Endometrium (tissue), 2 donors: ENCODE results near the gene COL4A6.

Experiments
- FAIRE-seq: peaks from 2 replicates; lab custom pipeline; 2012; peaks lifted over from hg19 to GRCh38; lab: Jason Lieb, UNC
- donor health status: control.
- donor health status: control.

COL4A6 gene

DNA sequence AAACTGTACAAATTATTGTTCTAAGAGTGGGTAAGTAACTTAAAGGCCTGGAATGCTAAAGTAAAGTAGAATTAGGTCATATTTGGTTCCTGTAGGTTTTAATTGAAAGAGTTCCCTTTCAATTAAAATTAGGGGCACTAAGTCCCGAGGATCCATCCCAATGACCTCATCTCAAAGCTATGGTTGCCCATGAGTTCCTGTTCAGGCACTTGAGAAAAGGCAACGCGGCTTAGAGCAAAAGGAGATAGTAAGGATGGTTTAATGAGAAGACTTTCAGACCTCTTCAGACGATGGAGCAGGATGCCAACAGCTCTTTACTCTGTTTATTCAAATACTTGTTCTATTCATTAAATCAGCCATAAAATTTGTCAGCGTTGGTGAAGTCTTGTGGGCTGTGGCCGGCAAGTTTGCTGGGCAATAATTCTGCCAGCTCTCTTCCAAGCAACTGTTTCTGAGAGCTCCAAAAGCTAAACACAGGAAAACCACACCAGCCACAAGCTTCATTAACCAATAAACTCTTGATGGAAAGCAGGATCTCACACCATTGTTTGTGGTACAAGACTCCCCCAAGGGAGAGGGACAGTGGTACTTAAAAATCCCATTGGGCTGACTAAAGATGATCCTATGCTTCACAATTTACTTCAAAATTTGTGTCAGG, 167.4 kb downstream of the COL4A6 start:
- FAIRE-seq = no peak

DNA sequence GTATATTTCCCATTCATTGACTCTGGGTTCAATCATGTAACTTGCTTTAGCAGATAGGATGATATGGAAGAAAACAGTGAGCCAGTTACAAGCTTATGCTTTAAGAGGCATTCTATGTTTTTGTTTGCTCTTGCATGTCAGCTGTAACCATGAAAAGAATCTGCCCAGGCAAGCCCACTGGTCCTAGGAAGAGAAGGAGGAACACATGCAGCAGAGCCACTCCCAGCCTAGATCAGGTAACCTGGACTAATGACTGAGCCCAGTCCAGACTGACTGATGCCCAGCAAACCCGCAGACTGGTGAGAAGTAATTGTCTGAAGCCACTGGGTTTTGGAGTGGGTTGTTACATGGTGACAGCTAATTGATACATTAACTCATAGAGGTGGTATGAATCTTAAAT, 167.9 kb downstream of the COL4A6 start:
- no peak for FAIRE-seq

DNA sequence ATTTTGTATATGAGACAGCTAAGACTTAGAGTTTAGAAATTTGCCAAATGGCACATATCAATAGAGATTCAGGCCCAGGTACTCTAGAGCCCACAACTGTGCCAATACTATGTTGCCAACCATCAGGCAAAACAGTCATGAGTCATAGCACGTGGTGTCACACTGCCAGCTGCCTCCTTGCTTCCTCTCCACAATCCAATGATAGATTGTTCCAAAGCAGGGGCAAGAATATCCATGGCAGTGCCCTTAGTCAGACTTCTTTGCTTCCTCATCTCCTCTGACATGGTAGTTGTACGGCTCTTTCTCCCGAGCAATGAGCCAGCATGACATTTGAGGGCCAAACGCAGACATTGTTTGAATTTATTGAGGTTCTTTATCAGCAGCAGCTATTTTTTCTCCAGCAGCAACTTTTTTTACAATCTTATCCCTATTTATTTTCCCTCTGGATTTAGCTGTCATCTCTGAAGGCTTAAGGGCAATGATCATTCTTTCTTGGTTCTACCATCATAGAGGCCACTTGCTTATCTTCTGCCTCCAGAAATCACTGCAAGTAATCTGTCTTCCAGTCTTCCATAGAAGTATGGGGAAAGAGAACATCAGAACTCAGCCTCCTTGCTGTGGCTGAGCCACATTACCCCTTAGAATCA, 169.7 kb downstream of the COL4A6 start:
- FAIRE-seq = no peak

DNA sequence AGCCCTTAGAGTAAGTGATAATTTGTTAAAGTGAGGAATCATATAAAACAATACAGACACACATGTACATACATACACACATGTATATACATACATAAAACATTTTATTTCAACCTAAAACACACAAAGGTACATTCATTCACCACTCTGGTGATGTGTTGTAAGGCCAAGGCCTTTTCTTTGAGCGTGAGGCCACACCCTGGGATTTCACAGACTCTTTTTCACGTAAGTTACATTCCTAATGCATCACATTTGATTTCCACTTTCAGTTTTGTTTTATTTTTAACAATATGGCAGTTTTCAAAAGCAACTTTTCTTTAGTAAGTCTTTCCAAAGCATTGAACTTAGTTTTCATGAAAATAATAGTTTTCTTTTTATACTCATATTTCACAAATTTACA, 170.7 kb downstream of the COL4A6 start:
- no peak for FAIRE-seq

DNA sequence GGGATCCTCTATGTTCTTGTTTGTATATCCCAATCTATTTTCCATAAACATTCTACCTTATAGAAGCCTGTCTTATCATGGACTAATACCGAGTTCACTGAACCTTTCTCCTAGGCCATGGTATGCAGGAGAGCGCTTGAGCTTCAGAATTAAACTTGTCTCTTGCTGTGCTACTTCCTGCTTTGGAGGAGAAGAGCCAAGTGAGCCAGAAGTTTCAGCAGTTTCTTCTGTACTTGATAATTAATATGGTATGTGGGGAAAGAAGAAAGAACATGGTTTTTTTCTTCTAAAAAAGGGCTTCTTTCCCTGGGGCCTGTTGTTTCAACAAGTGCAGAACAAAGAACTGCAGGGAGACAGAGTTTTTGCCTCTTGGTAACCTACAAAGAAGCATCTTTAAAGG, 173.8 kb downstream of the COL4A6 start:
- FAIRE-seq = no peak

DNA sequence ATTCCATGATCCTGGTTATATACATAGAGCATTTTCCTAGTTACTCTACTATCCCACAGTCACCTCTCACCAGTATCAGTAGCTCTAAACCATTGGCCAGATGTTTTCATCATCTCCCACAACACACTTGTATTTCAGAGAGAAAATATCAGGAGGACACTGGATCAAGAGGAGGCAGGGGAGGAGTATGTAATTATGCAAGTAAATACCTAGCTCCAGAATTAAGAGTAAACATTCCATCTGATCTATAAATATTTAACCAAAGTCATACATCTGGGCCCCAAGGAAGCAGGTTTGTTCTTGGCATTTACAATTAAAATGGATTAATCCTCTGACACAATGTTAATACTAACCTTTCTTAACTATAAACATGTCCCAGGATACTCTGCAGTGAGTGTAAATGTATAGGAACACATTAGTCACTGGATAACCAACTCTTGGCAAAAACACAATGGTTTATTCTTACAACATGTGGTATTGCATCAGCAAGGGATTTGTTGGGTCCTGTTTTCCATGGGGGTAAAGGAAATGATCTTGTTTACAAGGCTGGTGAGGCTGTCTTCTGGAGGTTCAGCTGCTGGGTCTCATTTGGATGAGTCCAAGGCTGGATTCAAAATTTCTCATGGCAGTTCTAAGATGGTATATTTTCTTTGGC, 176.5 kb downstream of the COL4A6 start:
- no peak for FAIRE-seq

DNA sequence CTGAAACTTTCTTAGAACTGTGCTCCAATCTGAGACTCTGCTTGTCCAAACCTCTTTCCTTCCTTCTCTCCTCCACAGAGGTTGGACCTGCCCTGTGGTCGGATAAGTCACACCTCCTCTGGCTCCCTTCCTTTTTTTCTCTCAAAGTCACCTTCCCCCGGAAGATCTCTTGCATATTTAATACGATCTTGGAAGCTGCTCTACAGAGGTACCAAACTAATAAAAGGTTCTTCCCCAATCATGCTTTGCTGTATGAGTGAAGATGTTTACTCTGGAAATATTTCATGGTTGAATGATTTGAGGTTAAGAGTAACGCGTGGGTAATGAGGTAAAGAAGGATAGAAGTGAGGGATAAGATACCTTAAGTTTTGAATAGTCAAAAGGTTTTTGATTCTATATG, 180.7 kb downstream of the COL4A6 start:
- no peak for FAIRE-seq

DNA sequence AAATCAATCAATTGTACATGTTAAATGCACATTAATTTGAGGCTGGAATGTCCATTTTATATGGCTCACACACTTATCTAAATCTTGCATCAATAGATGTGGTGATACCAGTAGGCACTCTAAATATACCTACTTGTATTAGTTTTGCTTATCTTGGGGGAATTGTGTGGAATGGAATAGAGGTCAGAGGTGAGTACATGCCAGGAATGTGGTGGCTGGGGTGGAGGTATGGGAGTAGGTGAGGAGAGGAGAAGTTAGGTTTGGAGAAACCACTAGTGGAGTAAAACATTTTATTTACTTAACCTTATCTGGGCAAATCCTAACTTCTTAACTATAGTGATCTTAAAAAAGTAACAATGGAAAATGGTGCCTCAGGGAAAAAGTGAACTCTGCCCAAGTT, 183.6 kb downstream of the COL4A6 start:
- no peak for FAIRE-seq

DNA sequence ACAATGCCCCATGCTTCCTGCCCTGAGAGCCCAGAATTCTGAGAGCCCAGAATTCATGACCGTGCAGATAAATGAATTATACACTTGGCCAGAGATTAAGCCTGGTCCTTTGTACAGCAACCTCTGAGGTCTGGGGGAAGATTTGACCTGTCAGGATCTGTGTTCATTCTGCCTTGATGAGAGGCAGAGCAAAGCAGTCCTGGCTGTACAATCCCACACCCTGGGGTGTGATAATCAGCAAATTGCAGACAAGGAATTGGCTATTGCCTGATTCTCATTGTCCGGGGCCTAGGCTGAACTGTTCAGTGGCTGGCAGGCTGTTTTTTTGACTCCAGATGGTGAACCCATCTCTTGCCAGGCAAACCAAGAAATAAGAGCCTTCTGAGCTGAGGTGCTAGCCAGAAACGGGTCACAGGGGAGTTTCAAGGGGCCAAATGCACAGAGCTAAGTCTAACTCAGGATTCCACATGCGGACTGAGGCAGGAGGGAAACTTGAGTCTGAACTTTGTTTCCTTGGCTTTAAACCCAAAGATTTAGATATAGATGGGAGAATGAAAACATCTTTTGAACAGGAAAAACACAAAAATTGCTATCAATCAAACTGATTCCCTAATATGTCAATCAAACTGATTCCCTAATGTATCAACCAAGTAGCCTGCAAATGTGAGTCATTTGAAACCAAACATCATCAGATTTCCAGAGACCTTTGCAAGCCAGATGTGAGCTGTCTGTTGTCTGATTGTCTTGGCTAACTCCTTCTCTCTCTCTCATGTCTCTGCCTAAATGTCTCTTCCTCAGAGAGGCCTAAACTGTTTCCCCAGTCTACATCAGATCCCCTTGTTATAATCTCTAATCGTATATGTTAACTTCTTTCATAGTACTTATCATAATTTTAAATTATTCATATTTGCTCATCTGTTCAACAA, 187.3 kb downstream of the COL4A6 start:
- no peak for FAIRE-seq

DNA sequence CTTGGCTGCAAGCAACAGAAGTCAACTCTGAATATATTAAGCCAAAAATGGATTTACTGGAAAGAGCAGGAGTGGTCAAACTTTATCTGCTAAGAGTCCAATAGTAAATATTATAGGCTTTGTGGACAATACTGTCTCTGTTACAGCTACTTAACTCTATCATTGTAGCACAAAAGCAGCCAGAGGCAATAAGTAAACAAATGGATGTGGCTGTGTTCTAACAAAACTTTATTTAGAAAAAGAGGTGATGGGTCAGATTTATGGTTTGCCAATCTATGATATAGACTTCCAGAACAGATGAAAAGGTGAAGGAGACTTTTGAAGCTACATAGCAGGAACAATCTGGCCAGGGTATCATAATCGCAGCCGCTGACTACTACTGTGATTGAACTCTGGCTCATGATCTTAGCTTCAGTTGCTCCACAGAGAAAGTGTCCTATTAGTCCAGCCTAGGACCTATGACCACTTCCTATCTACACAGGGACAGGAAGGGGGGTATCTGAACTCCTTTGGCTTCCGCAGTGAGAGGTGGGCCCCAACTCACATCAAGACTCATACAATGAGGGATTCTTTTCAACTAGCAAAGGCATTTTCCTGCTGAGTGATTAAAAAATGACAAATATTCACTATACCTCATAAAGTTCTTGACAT, 191.8 kb downstream of the COL4A6 start:
- no peak for FAIRE-seq

DNA sequence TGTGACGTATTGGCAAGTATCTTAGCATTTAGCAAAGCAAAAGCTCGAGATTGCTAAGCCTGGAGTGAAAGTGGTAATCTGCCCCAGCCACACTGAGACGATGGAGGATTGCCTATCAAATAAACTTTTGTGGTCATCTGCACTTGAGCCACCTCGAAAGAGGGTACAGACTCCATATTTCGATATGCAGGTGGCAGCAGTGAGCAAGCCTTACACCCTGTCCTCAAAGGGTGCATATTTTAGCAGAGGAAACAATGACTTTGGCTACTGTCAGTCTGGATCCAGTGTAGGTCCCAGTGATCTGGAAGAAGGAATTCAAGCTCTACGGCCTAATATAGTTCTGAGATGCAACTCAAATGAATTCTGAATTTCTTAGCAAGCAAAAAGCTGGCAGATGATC, 192.8 kb downstream of the COL4A6 start:
- FAIRE-seq = no peak

DNA sequence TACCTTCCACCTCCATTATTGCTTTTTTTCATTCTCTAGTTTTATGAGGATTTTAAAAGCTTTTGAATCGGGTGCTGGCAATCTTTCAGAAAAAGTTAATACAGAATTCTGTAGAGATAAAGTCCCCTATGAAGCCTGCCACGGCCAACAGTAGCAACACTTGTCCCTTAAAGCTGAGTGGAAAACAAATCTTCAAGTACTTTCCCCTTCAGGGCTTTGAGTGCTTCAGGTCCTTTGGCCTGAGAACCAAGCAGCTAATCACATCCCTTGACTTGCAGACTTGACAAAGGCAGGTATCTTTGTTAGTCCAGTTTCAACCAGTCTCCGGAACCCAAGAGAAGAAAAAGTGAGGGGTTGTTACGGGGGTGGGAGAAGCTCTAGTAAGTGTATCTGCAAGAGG, 202.2 kb downstream of the COL4A6 start:
- FAIRE-seq = no peak

DNA sequence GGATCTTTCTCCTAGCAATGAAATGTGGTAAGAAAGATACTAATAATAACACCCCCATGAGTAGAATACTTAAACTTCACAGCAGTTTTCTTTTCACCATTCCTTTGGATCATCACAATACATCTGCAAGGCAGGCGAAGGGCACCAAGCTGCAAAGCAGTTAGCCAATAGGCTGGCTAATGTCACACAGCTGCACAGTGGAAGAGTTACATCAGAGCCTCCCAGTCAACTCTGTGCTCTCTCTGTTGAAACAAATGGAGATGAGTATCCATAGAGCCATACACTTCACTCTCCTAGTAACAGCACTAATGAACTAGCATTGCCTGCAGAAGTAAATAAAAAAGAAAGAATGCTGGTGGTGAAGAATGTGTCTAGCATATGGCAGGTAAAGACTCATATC, 207.6 kb downstream of the COL4A6 start:
- no peak for FAIRE-seq

DNA sequence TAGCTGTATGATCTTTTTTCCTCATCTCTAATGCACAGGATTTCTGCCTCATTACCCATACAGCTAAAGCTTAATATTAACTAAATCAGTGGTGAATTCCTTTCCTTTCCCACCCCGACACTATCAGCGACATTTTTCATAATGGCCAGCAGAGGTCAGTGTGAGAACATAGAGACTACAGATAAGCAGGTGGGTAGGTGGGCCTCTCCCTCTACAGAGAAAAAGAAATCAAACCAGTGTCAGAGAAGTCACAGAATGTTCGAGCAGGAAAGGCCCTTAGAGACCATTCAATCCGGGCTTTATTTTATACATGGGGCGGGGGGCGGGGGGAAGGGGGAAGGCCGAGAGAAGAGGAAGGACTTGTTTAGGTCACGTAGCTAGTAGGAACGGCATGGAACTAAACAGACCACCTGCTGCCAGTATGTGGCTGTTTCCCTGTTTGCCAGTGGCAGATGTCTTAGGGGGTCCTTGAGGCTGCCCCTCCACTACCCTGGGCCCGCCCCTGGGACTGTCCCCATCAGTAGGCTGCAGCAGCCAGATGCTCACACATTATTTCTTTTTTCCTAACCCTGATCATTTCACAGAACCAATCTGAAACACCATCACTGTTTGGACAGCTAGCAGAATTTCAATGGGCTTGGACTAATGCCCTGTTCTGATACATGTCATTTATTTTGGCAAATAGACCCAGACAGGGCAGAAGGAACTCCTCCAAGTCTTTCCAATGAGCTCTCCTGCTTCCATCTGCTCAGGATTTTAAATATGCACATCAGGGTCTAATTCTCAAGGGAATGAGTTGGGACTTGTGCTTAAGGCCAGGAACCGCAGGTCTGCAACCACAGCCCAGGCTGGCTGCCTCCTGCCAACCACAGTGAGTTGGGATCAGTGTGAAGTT, 213.2 kb downstream of the COL4A6 start:
- FAIRE-seq = no peak

DNA sequence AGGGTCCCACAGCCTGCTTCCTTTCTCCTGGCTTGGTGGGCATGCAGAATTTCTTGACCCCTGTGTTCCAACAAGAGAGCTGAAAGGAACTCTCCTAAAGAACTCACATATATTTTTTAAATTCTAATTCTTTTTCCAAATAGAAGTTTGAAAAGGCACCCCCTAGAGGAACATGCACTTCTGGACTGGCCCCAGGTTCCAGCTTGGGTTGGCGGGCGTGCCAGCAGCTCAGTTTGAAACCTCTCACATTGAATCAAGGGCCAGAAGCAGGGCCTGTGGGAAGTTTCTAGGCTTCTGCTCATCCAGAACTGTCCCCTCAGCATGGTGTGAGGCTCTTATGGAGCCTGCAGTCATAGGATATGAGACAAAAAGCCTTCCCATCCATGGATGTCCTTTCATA, 214.0 kb downstream of the COL4A6 start:
- FAIRE-seq = no peak

DNA sequence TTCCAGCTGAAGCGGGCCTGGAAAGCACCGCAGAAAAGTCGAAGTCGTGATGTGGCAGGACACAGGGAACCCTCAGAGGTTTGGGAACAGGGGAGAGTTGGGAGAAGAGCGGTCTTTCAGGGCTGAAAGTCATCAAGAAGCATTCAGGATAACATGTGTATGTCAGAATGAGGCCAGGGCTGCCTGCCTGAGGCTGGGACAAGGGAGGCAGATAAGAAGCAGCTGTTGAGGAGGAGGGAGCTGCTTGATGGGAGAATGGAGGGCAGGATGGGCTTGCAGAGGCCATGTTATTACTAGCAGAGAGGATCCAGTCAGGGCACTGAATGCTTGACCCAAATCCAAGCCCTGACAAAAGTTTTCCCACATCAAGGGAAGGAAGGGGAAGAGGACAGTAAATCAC, 214.6 kb downstream of the COL4A6 start:
- FAIRE-seq = no peak

DNA sequence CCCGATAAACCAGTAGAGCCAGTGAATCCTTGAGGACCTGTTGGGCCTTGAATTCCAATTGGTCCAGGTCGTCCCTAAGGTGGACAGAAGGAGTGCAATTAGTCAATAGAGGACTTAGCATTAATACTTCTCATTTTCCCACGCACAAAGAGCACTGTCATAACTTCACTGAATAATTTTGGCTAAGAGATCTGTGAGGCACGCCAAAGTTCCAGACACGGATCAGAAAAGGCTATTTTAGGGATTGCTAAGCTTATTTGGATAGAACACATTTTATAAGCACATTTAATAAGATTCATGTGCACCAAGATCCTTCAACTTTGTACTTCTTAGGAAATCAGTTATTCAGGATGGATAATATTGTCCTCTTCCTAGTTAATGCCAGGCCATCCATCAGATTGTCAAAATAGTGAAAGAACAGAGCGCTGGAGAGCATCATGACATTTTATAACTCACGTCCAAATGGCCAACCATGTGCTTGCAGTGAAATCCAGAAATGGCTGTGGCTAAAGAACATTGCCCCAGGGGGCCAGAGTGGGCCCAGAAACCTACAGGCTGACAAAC, 216.8 kb downstream of the COL4A6 start:
- FAIRE-seq = no peak

DNA sequence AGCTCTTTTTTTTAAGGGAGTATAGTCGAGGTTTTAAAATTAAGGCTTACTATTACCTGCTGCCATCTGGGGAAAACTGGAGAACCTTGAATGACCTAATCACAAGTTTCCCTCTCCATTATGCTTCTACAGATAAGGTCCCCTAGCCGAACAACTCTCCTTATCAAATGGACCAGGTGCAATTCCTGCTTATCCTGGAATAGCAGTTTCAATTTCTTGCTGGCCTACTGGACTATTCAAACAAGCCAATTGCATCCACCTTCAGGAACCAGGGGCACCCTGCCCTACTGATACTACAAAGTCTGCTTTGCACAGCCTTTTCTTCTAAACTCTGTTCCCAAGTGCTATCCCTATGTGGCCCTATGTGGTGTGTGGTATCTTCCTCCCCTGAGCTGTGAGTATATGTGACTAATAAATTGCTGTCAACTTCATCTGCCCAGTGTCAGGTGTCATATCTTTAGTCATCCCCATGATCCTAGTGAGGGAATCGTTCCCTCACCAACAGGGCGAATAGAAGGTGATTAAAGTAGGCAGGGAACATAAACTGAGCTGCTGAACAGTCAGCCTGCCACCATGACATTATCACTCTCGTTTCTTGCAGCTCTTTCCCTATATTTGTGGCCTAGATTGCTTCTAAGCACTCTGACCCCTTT, 218.1 kb downstream of the COL4A6 start:
- FAIRE-seq = no peak

DNA sequence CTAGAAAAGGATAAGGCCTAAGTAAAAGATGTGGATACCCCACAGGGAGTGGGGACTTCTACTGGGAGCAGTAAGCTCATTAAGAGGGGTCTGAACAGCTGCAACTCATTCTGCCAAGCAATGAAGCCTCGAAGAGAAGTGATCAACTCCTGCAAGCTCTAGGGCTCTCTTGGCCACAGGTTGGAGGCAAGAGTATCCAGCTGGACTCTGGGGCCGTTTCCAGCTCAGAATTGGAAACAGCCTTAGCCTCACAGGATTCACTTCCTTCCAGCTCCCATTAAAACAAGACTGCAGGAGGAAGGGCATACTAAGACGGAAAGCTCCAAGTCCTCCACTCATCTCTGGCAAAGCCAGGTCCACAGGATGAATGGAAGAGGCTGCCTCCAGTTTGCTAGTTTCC, 220.3 kb downstream of the COL4A6 start:
- FAIRE-seq = no peak

DNA sequence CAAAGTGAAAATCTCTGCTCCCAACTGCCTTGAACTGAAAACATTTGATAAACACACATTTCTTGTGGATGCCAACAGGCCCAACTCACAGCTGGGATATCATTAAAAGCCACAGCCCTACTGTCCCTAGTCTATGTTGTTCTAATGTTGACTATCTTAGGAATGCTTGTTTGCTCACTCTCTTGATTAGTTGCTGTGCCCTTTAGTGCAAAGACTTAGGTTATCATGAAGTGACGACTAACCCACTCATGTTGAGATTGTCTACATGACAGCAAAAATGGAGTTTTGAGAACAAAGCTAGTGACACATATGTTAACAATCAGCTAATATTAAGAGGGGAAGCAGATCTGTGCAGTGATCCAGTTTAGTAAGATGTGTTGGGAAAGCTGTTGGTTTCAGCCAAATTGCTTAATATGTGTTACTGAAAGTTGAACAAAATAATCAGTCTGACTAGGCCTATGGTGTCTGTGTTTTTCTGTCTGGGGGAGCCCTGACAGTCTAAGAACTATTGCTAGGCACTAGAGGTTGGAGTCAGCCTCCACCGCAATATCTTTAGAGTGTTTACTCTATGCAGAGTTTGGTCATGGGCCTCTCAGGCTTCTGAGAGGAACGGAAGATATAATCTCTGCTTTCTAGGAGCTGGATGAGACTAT, 221.2 kb downstream of the COL4A6 start:
- FAIRE-seq = no peak
